PC-3 (cell line): ENCODE results near the gene VGLL2. TPM values are rescaled to one million over a fixed set of nuclear protein-coding genes. Genes with fewer than 3 reads are reported as not detected.

Experiments
- ATAC-seq: fragments of 200-7000 bp; cut with Tn5 transposase; 2 replicates; pipeline ENCODE4 v1.9.1; 2020; ENCODE audit warnings: mild to moderate bottlenecking, moderate library complexity
- BruUV-seq: library from RNA; stranded (reverse); fragments of 400-500 nt; replicated peaks from 2 replicates; lab custom pipeline; 2021; lab: Mats Ljungman, UMichigan
- CTCF ChIA-PET: fragments of 300-600 bp; sonication (Branson Sonifier 250); formaldehyde crosslinking; loops from one replicate; lab custom pipeline; 2022; ENCODE audit warnings: antibody characterized with exemption; lab: Charles Lee
- POLR2A ChIA-PET: fragments of 300-600 bp; sonication (Branson Sonifier 250); formaldehyde crosslinking; loops from one replicate; lab custom pipeline; 2022; ENCODE audit warnings: antibody characterized with exemption; ENCODE audit not compliant: unreplicated experiment; lab: Charles Lee
- DNase-seq: peaks from one replicate; pipeline ENCODE4 v3.0.0-alpha.2; 2015
- H2AFZ ChIP-seq: fragments of 300-600 bp; sonication (generic); 2 replicates; pipeline ENCODE4 v1.6.0; 2016; ENCODE audit warnings: antibody characterized with exemption, low read length
- H3F3A ChIP-seq: fragments of 300-600 bp; sonication (generic); one replicate; pipeline ENCODE4 v1.6.0; 2017; ENCODE audit warnings: antibody characterized with exemption, low read length, control low read depth, mild to moderate bottlenecking; ENCODE audit not compliant: unreplicated experiment
- H3K27ac ChIP-seq: fragments of 300-600 bp; sonication (generic); 2 replicates; pipeline ENCODE4 v1.5.1; 2016; ENCODE audit warnings: mild to moderate bottlenecking, low read length
- H3K27me3 ChIP-seq: fragments of 300-600 bp; sonication (generic); 2 replicates; pipeline ENCODE4 v1.6.1; 2016; ENCODE audit warnings: low read length, mixed read lengths
- H3K36me3 ChIP-seq: fragments of 300-600 bp; sonication (generic); 2 replicates; pipeline ENCODE4 v1.6.1; 2016; ENCODE audit warnings: low read depth, mixed run types, low read length, mixed read lengths
- H3K4me1 ChIP-seq: fragments of 300-600 bp; sonication (generic); 2 replicates; pipeline ENCODE4 v1.5.1; 2016; ENCODE audit warnings: low read length; ENCODE audit not compliant: insufficient read depth
- H3K4me2 ChIP-seq: fragments of 300-600 bp; sonication (generic); 2 replicates; pipeline ENCODE4 v1.6.0; 2016; ENCODE audit warnings: low read length
- H3K4me3 ChIP-seq: fragments of 300-600 bp; sonication (generic); 2 replicates; pipeline ENCODE4 v1.5.1; 2016; ENCODE audit warnings: mild to moderate bottlenecking, low read length, mixed read lengths
- H3K79me2 ChIP-seq: fragments of 300-600 bp; sonication (generic); 2 replicates; pipeline ENCODE4 v1.6.1; 2017; ENCODE audit warnings: low read length, mixed read lengths
- H3K9ac ChIP-seq: fragments of 300-600 bp; sonication (generic); 2 replicates; pipeline ENCODE4 v1.6.0; 2016; ENCODE audit warnings: mild to moderate bottlenecking, low read length
- H3K9me2 ChIP-seq: fragments of 300-600 bp; sonication (generic); replicated peaks from 2 replicates; pipeline ENCODE4 v1.6.1; 2016; ENCODE audit warnings: mixed run types, low read length, mixed read lengths
- H3K9me3 ChIP-seq: fragments of 300-600 bp; sonication (generic); 2 replicates; pipeline ENCODE4 v1.6.1; 2016; ENCODE audit warnings: low read length, mixed read lengths
- H4K20me1 ChIP-seq: fragments of 300-600 bp; sonication (generic); 2 replicates; pipeline ENCODE4 v1.6.1; 2016; ENCODE audit warnings: low read length, mixed read lengths
- EZH2 ChIP-seq: fragments of 300-600 bp; sonication (generic); IDR thresholded peaks from one replicate; pipeline ENCODE4 v1.6.1; 2017; ENCODE audit warnings: antibody characterized with exemption, mild to moderate bottlenecking, low read length; ENCODE audit not compliant: unreplicated experiment
- EZH2phosphoT487 ChIP-seq: fragments of 300-600 bp; sonication (generic); IDR thresholded peaks from 2 replicates; pipeline ENCODE4 v1.6.1; 2018; ENCODE audit warnings: mild to moderate bottlenecking, antibody characterized with exemption, low read length, borderline replicate concordance
- intact Hi-C: fragments of 100-400 bp; cut with micrococcal nuclease; formaldehyde crosslinking; loops from 2 replicates; pipeline ENCODE4 v1.9.0; 2023
- total RNA-seq: library from RNA; depleted of rRNA; stranded (reverse); fragments of >200 nt; gene quantifications from 2 replicates; pipeline ENCODE4 v1.2.3, GENCODE V29; 2014; rRNA removed
- TF ChIP-seq, protein P1 (sequence below): fragments of 300-600 bp; sonication (generic); conservative IDR thresholded peaks from 2 replicates; pipeline ENCODE4 v1.5.1; 2017; ENCODE audit warnings: antibody characterized with exemption, low read depth, mild to moderate bottlenecking, low read length

The VGLL2 gene
- total RNA-seq, 1 experiment from 2014 or later = not detected

- Histone ChIP-seq H3K4me3 (no peak overlapping the region), H3K27ac (no peak overlapping the region), H3K27me3 (no peaks in the 10 kb centered on the region), H3K4me1 (no peaks in the 10 kb centered on the region), H2AFZ (0 out of 2 replicates have a peak overlapping the region, but pooled peaks have one; percentile 14), H3K9me2 (no peaks in the 10 kb centered on the region), H3K79me2 (no peaks in the 10 kb centered on the region), H3K4me2 (no peak overlapping the region), H3K9me3 (no peaks in the 10 kb centered on the region), H4K20me1 (no peaks in the 10 kb centered on the region), H3F3A (no peaks in the 10 kb centered on the region), H3K9ac (no peak overlapping the region), H3K36me3 (no peaks in the 10 kb centered on the region)
- TF ChIP-seq EZH2 (no peak), EZH2phosphoT487 (no peak)
- TF ChIP-seq, protein P1, sequence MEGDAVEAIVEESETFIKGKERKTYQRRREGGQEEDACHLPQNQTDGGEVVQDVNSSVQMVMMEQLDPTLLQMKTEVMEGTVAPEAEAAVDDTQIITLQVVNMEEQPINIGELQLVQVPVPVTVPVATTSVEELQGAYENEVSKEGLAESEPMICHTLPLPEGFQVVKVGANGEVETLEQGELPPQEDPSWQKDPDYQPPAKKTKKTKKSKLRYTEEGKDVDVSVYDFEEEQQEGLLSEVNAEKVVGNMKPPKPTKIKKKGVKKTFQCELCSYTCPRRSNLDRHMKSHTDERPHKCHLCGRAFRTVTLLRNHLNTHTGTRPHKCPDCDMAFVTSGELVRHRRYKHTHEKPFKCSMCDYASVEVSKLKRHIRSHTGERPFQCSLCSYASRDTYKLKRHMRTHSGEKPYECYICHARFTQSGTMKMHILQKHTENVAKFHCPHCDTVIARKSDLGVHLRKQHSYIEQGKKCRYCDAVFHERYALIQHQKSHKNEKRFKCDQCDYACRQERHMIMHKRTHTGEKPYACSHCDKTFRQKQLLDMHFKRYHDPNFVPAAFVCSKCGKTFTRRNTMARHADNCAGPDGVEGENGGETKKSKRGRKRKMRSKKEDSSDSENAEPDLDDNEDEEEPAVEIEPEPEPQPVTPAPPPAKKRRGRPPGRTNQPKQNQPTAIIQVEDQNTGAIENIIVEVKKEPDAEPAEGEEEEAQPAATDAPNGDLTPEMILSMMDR = peak; percentile 79
- ChIA-PET POLR2A (no interaction called here), CTCF (no interaction called here)
- no TSS peak for BruUV-seq
- DNase-seq = peak; percentile 59
- peak; percentile 63 for ATAC-seq
- intact Hi-C loops = loop anchor here (1.0 to 10.0 kb wide), 5 partner anchors 36 to 435 kb away; no protein-coding TSS in a partner anchor
Observed at GRCh38 chr6:117317261-117317660, 51.9 kb downstream of the VGLL2 start.

Other genes with a start within 250 kb of the VGLL2 start
- 0.07 and 0.17 TPM in 2 replicates for gene ROS1, start 160.4 kb downstream of the VGLL2 start, total RNA-seq
- 31.1 and 35.9 TPM in 2 replicates for gene DCBLD1, start 217.1 kb downstream of the VGLL2 start, total RNA-seq